MM.1S (cell line): ENCODE data around the gene FAM227A.

Experiments
- DNase-seq: peaks from one replicate; pipeline ENCODE4 v3.0.0-alpha.2; 2015
- H2AFZ ChIP-seq: fragments of 300-600 bp; sonication (generic); 2 replicates; pipeline ENCODE4 v1.6.0; 2016; ENCODE audit warnings: antibody characterized with exemption, low read length
- H3F3A ChIP-seq: fragments of 300-600 bp; sonication (generic); 2 replicates; pipeline ENCODE4 v1.6.1; 2016; ENCODE audit warnings: mild to moderate bottlenecking, antibody characterized with exemption, low read length, moderate library complexity, mixed read lengths; ENCODE audit not compliant: insufficient read depth
- H3K27ac ChIP-seq: fragments of 300-600 bp; sonication (generic); 2 replicates; pipeline ENCODE4 v1.5.1; 2016; ENCODE audit warnings: mild to moderate bottlenecking, low read length
- H3K27me3 ChIP-seq: fragments of 300-600 bp; sonication (generic); replicated peaks from 2 replicates; pipeline ENCODE4 v1.6.0; 2016; ENCODE audit warnings: low read length; ENCODE audit not compliant: insufficient read depth
- H3K36me3 ChIP-seq: fragments of 300-600 bp; sonication (generic); replicated peaks from 2 replicates; pipeline ENCODE4 v1.6.1; 2016; ENCODE audit warnings: mild to moderate bottlenecking, low read length, mixed read lengths; ENCODE audit not compliant: insufficient read depth
- H3K4me1 ChIP-seq: fragments of 300-600 bp; sonication (generic); 2 replicates; pipeline ENCODE4 v1.6.1; 2016; ENCODE audit warnings: low read length, mixed read lengths
- H3K4me2 ChIP-seq: fragments of 300-600 bp; sonication (generic); 2 replicates; pipeline ENCODE4 v1.6.0; 2016; ENCODE audit warnings: low read depth, low read length
- H3K4me3 ChIP-seq: fragments of 300-600 bp; sonication (generic); 2 replicates; pipeline ENCODE4 v1.5.1; 2016; ENCODE audit warnings: low read length, mixed read lengths
- H3K79me2 ChIP-seq: fragments of 300-600 bp; sonication (generic); 2 replicates; pipeline ENCODE4 v1.6.1; 2016; ENCODE audit warnings: mixed run types, low read length, mixed read lengths
- H3K9ac ChIP-seq: fragments of 300-600 bp; sonication (generic); 2 replicates; pipeline ENCODE4 v1.6.1; 2016; ENCODE audit warnings: low read length, mixed read lengths
- H3K9me2 ChIP-seq: fragments of 300-600 bp; sonication (generic); replicated peaks from 2 replicates; pipeline ENCODE4 v1.6.1; 2016; ENCODE audit warnings: mild to moderate bottlenecking, low read length, mixed read lengths; ENCODE audit not compliant: insufficient read depth
- H3K9me3 ChIP-seq: fragments of 300-600 bp; sonication (generic); replicated peaks from 2 replicates; pipeline ENCODE4 v1.6.1; 2016; ENCODE audit warnings: mild to moderate bottlenecking, low read length, mixed read lengths; ENCODE audit not compliant: insufficient read depth
- H4K20me1 ChIP-seq: fragments of 300-600 bp; sonication (generic); 2 replicates; pipeline ENCODE4 v1.6.1; 2016; ENCODE audit warnings: mild to moderate bottlenecking, low read length, moderate library complexity, mixed read lengths; ENCODE audit not compliant: insufficient read depth
- EZH2 ChIP-seq: fragments of 300-600 bp; sonication (generic); optimal IDR thresholded peaks from 2 replicates; pipeline ENCODE3; 2017; ENCODE audit warnings: low read depth, mild to moderate bottlenecking, antibody characterized with exemption, low read length, mixed read lengths
- EZH2phosphoT487 ChIP-seq: fragments of 300-600 bp; sonication (generic); IDR thresholded peaks from 2 replicates; pipeline ENCODE4 v1.6.1; 2018; ENCODE audit warnings: antibody characterized with exemption, low read length
- TF ChIP-seq, protein P1 (sequence below): fragments of 300-600 bp; sonication (generic); IDR thresholded peaks from 2 replicates; pipeline ENCODE4 v1.5.1; 2016; ENCODE audit warnings: antibody characterized with exemption, low read length, mixed read lengths

Gene FAM227A

DNA sequence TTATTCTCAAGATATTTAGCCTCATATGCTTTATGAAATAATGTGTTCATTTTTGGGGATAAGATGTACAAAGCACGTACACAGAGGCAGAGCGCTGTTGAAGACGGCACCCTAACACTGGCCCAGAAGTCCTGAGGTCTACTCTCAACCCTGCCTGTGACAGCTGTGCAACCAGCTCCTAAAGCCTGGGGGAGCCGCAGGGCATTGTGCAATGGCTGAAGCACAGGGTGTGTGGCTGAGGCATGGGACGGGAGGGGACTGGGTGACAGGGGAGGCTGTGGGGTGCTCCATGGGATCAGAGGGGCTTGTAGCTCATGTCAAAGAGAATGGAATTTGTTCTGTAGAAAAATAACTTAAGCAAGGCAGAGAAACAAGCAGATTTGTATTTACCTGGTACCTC lies 27.7 kb downstream of the FAM227A start:
- Histone ChIP-seq H3F3A (no peaks in the 10 kb centered on the region), H3K9ac (no peak overlapping the region), H3K36me3 (no peaks in the 10 kb centered on the region), H3K27ac (no peak overlapping the region), H3K4me1 (peaks cover 4% of the 10 kb centered on the region; the same call in 1 of the 2 replicates), H3K9me2 (no peaks in the 10 kb centered on the region), H2AFZ (no peak overlapping the region), H4K20me1 (no peaks in the 10 kb centered on the region), H3K4me3 (no peak overlapping the region), H3K27me3 (no peaks in the 10 kb centered on the region), H3K4me2 (no peak overlapping the region), H3K79me2 (no peaks in the 10 kb centered on the region), H3K9me3 (no peaks in the 10 kb centered on the region)
- DNase-seq: no peak
- TF ChIP-seq, protein P1, sequence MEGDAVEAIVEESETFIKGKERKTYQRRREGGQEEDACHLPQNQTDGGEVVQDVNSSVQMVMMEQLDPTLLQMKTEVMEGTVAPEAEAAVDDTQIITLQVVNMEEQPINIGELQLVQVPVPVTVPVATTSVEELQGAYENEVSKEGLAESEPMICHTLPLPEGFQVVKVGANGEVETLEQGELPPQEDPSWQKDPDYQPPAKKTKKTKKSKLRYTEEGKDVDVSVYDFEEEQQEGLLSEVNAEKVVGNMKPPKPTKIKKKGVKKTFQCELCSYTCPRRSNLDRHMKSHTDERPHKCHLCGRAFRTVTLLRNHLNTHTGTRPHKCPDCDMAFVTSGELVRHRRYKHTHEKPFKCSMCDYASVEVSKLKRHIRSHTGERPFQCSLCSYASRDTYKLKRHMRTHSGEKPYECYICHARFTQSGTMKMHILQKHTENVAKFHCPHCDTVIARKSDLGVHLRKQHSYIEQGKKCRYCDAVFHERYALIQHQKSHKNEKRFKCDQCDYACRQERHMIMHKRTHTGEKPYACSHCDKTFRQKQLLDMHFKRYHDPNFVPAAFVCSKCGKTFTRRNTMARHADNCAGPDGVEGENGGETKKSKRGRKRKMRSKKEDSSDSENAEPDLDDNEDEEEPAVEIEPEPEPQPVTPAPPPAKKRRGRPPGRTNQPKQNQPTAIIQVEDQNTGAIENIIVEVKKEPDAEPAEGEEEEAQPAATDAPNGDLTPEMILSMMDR: no peak
- no peak for TF ChIP-seq EZH2

DNA sequence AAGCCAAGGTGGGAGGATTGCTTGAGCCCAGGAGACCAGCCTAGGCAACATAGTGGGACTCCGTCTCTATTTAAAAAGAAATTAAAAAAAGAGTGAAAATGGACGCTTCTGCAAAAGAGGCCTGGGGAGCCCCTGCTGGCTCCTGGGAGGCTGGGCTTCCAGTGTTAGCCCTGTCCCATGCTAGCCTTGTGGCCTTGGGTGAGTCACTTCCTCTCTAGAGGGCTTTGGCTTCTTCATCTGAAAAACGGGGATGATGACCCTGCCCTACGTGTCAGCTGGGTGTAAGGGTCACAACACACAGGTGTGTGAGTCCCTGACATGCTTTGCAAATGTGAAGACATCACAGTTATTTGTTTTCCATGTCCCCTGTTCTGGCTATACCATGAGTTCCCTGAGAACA lies 32.8 kb downstream of the FAM227A start:
- Histone ChIP-seq H3K4me1 (no peaks in the 10 kb centered on the region), H3K9me2 (no peaks in the 10 kb centered on the region), H3K9ac (no peak overlapping the region), H3K36me3 (no peaks in the 10 kb centered on the region), H3K27me3 (no peaks in the 10 kb centered on the region), H3K4me3 (no peak overlapping the region), H4K20me1 (no peaks in the 10 kb centered on the region), H2AFZ (no peak overlapping the region), H3K79me2 (no peaks in the 10 kb centered on the region), H3K9me3 (no peaks in the 10 kb centered on the region), H3K4me2 (no peak overlapping the region), H3K27ac (no peak overlapping the region), H3F3A (no peaks in the 10 kb centered on the region)
- DNase-seq: no peak
- TF ChIP-seq, protein P1: no peak
- TF ChIP-seq EZH2 (no peak), EZH2phosphoT487 (no peak)

DNA sequence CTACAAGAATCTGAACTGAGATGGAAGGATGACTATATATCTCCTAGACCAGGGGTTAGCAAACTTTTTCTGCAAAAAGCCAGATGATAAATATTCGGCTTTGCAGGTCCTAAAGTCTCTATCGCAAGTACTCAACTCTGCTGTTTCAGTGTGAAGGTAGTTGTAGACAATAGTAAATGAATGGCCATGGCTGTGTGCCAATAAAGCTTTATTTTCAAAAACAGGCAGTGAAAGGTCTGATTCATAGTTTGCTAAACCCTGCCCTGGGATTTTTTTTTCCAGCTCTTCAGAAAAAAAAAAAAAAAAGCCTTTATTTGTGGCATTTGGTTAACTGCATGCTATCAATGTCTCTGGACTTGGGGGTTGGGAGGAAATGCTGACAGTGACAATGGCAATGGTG lies 37.5 kb downstream of the FAM227A start:
- no peaks in the 10 kb centered on the region for H3K9me3 ChIP-seq
- no peak overlapping the region for H3K9ac ChIP-seq
- H4K20me1 ChIP-seq: no peaks in the 10 kb centered on the region
- no peaks in the 10 kb centered on the region for H3F3A ChIP-seq
- no peak for TF ChIP-seq EZH2phosphoT487
- TF ChIP-seq, protein P1: no peak
- no peak for TF ChIP-seq EZH2
- no peaks in the 10 kb centered on the region for H3K79me2 ChIP-seq
- no peak overlapping the region for H2AFZ ChIP-seq
- no peaks in the 10 kb centered on the region for H3K27me3 ChIP-seq
- H3K9me2 ChIP-seq: no peaks in the 10 kb centered on the region
- DNase-seq: no peak
- no peak overlapping the region for H3K4me3 ChIP-seq
- H3K36me3 ChIP-seq: no peaks in the 10 kb centered on the region
- H3K4me1 ChIP-seq: no peaks in the 10 kb centered on the region
- no peak overlapping the region for H3K27ac ChIP-seq
- H3K4me2 ChIP-seq: no peak overlapping the region
